ENCODE data around the gene TMC6. TPM values are rescaled to one million over a fixed set of nuclear protein-coding genes. Genes with fewer than 3 reads are reported as not detected.
"Not testable (repeated sequence)": the region's sequence is repeated elsewhere in the genome, so short reads cannot be mapped to it uniquely, and the experiment has no call there.

TMC6 gene
- total RNA-seq, 4 donors from 2014 or later, result 31.6 to 44.8 (median 39.0) TPM

DNA sequence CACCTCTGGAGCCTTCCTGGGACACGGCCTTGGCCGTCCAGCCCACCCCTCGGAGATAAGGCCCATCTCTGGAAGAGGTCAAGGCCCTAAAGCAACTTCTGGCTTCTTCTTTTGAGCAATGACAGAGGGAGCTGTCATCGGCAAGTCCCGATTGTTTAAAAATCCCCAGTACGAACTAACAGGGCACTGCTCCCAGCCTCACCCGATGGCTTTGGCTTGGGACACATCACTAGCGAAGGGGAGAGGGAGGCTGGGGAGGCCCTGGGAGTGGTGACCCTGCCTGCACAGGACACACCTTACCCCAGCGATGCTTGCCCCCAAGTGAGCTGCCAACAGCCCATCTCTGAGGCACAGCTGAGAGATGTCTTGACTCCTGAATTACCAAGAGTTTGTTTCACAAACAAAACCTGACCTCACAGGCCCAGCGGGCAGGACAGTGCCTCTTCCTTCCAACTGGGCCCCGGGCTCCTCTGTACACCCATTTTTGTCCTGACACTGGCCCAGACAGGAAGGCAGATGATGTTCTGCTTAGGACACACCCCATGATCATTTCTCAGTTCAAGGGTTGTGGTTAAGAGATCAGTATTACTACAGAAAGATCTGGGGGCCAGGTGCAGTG, 44.7 kb upstream of the TMC6 start:
- no peak overlapping the region for H3K4me3 ChIP-seq (ENCODE audit: low read depth, poor library complexity, severe bottlenecking)
- WGBS, 2 donors, result 60 to 67% methylated on average over 11 of the region's 11 CpGs
- intact Hi-C loops (cut with DNase I; ENCODE audit: low total_unique reads), result no loop called here
- no peak for DNase-seq (ENCODE audit: low spot score in 2 of 2)
- TF ChIP-seq POLR2A (IDR thresholded peaks at IDR 0.05), result no peak
- TF ChIP-seq, protein P1, sequence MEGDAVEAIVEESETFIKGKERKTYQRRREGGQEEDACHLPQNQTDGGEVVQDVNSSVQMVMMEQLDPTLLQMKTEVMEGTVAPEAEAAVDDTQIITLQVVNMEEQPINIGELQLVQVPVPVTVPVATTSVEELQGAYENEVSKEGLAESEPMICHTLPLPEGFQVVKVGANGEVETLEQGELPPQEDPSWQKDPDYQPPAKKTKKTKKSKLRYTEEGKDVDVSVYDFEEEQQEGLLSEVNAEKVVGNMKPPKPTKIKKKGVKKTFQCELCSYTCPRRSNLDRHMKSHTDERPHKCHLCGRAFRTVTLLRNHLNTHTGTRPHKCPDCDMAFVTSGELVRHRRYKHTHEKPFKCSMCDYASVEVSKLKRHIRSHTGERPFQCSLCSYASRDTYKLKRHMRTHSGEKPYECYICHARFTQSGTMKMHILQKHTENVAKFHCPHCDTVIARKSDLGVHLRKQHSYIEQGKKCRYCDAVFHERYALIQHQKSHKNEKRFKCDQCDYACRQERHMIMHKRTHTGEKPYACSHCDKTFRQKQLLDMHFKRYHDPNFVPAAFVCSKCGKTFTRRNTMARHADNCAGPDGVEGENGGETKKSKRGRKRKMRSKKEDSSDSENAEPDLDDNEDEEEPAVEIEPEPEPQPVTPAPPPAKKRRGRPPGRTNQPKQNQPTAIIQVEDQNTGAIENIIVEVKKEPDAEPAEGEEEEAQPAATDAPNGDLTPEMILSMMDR (IDR thresholded peaks at IDR 0.05), result no peak

DNA sequence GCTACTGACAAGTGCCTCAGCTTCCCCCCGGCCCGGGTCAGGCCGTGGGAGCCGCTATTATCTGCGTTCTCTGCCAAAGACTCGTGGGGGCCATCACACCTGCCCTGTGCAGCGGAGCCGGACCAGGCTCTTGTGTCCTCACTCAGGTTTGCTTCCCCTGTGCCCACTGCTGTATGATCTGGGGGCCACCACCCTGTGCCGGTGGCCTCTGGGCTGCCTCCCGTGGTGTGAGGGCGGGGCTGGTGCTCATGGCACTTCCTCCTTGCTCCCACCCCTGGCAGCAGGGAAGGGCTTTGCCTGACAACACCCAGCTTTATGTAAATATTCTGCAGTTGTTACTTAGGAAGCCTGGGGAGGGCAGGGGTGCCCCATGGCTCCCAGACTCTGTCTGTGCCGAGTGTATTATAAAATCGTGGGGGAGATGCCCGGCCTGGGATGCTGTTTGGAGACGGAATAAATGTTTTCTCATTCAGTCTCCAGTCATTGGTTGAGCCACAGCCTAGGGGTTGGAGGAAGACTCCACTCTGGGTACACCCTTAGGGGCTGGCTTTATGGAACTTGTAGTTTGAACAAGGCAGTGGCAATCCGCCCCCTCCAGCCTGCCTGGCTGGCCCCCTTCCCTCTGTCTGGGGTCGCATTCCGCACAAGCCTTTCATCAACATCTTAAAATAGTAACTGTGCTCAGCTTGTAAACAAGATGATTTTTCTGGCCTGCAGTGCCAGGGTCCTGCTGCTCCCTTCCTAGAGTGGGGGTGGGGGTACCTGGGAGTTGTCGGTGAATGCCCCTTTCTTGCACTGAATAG, 43.9 kb upstream of the TMC6 start:
- TF ChIP-seq, protein P1 (IDR thresholded peaks at IDR 0.05), result no peak
- TF ChIP-seq POLR2A (IDR thresholded peaks at IDR 0.05), result no peak
- WGBS, 2 donors, result 26 to 43% methylated on average over 15 to 19 of the region's 19 CpGs
- peak in 1 of 2 donors; percentile 94 for DNase-seq (ENCODE audit: low spot score in 2 of 2)
- intact Hi-C loops (cut with DNase I; ENCODE audit: low total_unique reads), result no loop called here
- H3K4me3 ChIP-seq (ENCODE audit: low read depth, poor library complexity, severe bottlenecking), result no peak overlapping the region

DNA sequence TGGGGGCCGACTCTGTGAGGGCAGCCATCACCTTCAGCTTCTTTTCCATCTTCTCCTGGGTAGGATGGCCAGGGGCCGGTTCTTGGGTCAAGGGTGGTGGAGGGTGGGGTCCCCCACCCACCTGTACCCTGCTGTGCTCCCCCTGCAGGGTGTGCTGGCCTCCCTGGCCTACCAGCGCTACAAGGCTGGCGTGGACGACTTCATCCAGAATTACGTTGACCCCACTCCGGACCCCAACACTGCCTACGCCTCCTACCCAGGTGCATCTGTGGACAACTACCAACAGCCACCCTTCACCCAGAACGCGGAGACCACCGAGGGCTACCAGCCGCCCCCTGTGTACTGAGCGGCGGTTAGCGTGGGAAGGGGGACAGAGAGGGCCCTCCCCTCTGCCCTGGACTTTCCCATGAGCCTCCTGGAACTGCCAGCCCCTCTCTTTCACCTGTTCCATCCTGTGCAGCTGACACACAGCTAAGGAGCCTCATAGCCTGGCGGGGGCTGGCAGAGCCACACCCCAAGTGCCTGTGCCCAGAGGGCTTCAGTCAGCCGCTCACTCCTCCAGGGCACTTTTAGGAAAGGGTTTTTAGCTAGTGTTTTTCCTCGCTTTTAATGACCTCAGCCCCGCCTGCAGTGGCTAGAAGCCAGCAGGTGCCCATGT, 43.2 kb upstream of the TMC6 start:
- H3K4me3 ChIP-seq (ENCODE audit: low read depth, poor library complexity, severe bottlenecking); DNase-seq (ENCODE audit: low spot score in 2 of 2); intact Hi-C loops (cut with DNase I; ENCODE audit: low total_unique reads): not testable (repeated sequence)
- WGBS, 2 donors, result 75 to 79% methylated on average over 15 to 19 of the region's 19 CpGs

DNA sequence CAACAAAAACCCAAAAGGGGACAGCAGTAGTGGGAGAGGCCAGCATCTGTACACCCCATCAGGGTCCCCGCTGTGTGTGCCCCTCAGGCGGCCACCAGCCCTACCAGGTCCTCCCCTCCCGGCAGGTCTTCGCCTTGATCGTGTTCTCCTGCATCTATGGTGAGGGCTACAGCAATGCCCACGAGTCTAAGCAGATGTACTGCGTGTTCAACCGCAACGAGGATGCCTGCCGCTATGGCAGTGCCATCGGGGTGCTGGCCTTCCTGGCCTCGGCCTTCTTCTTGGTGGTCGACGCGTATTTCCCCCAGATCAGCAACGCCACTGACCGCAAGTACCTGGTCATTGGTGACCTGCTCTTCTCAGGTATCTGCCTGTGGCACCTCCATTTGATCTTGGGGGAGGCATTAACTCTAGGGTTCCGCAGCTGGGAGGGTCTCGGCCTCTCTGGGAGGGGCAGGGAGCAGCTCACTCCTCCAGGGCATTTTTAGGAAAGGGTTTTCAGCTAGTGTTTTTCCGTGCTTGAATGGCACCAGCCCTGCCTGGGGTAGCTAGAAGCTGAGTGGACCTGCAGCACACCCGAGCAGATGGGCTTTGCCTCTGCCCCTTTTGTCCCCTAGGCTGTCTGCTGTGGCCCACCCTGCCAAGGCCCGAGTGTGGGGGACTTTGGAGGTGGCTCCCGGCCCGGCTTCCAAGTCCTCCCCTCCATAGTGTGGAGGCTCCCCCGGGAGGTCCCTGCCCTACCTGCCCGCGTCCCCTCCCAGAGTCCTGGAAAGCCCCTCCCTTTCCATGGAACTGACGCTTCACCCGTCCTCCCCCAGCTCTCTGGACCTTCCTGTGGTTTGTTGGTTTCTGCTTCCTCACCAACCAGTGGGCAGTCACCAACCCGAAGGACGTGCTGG, 42.4 kb upstream of the TMC6 start:
- TF ChIP-seq POLR2A (IDR thresholded peaks at IDR 0.05), result no peak
- TF ChIP-seq, protein P1 (IDR thresholded peaks at IDR 0.05), result no peak
- intact Hi-C loops (cut with DNase I; ENCODE audit: low total_unique reads), result no loop called here
- H3K4me3 ChIP-seq (ENCODE audit: low read depth, poor library complexity, severe bottlenecking), result no peak overlapping the region
- DNase-seq (ENCODE audit: low spot score in 2 of 2), result no peak
- WGBS, 2 donors, result 81 to 85% methylated on average over 24 to 31 of the region's 31 CpGs

DNA sequence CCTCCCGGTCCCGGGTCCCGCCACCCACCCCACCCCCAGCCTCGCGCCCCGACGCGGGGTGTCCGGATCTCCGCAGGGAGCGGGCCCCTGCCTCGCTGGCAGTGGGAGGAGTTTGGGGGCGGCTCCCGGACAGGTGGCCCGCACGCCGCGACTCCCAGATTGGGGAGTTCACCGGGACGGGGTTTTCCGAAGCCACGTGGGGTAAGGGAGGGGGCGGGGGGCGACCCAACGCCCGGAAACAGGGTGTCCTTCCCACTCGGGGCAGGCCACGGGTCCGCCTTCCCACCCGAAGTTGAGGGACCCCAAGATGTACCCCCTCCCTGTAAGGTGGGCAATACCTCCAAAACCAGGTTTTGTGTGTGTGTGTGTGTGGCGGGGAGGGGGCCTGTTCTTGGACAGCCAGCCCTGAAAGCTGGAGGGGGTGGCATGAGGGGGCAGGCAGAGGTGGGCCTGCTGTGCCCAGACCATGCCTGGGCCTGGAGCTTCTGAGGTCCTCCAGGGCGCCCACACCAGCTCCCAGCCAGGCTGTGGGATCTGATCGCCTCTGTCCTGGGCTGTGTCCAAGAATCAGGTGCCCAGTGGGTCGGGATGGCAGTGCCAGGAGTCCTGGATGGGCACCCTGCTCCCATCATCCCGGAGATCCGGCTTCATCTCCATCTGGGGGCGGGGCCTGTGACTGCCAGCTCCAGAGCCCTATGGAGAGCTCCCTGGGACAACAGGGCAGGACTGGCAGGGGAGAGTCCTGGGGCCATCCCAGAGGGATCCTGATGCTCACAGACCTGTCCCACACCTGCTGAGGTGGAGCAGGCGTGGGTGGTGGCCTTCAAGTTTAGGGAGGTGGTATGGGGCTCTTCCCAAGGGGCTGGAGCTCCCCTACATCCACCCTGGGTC, 40.6 kb upstream of the TMC6 start:
- TF ChIP-seq, protein P1 (IDR thresholded peaks at IDR 0.05), result no peak
- no peak for TF ChIP-seq POLR2A (IDR thresholded peaks at IDR 0.05)
- H3K4me3 ChIP-seq (ENCODE audit: low read depth, poor library complexity, severe bottlenecking), result peak overlapping the region; percentile 73
- WGBS, 2 donors, result 6 to 11% methylated on average over 10 to 24 of the region's 38 CpGs
- DNase-seq (ENCODE audit: low spot score in 2 of 2), result no peak
- intact Hi-C loops (cut with DNase I; ENCODE audit: low total_unique reads), result no loop called here

Data from lower leg skin (tissue), 4 donors.